PC-3 (cell line): ENCODE data around the gene STRIP2. TPM values are rescaled to one million over a fixed set of nuclear protein-coding genes. Genes with fewer than 3 reads are reported as not detected.
A peak's percentile ranks its signal among the peaks of the same experiment; 100 is the strongest.

ENCODE experiments used
- ATAC-seq: fragments of 200-7000 bp; cut with Tn5 transposase; 2 replicates; pipeline ENCODE4 v1.9.1; 2020; ENCODE audit warnings: mild to moderate bottlenecking, moderate library complexity
- BruUV-seq: library from RNA; stranded (reverse); fragments of 400-500 nt; replicated peaks from 2 replicates; lab custom pipeline; 2021; lab: Mats Ljungman, UMichigan
- CTCF ChIA-PET: fragments of 300-600 bp; sonication (Branson Sonifier 250); formaldehyde crosslinking; loops from one replicate; lab custom pipeline; 2022; ENCODE audit warnings: antibody characterized with exemption; lab: Charles Lee
- POLR2A ChIA-PET: fragments of 300-600 bp; sonication (Branson Sonifier 250); formaldehyde crosslinking; loops from one replicate; lab custom pipeline; 2022; ENCODE audit warnings: antibody characterized with exemption; ENCODE audit not compliant: unreplicated experiment; lab: Charles Lee
- DNase-seq: peaks from one replicate; pipeline ENCODE4 v3.0.0-alpha.2; 2015
- H2AFZ ChIP-seq: fragments of 300-600 bp; sonication (generic); 2 replicates; pipeline ENCODE4 v1.6.0; 2016; ENCODE audit warnings: antibody characterized with exemption, low read length
- H3F3A ChIP-seq: fragments of 300-600 bp; sonication (generic); one replicate; pipeline ENCODE4 v1.6.0; 2017; ENCODE audit warnings: antibody characterized with exemption, low read length, control low read depth, mild to moderate bottlenecking; ENCODE audit not compliant: unreplicated experiment
- H3K27ac ChIP-seq: fragments of 300-600 bp; sonication (generic); 2 replicates; pipeline ENCODE4 v1.5.1; 2016; ENCODE audit warnings: mild to moderate bottlenecking, low read length
- H3K27me3 ChIP-seq: fragments of 300-600 bp; sonication (generic); 2 replicates; pipeline ENCODE4 v1.6.1; 2016; ENCODE audit warnings: low read length, mixed read lengths
- H3K36me3 ChIP-seq: fragments of 300-600 bp; sonication (generic); 2 replicates; pipeline ENCODE4 v1.6.1; 2016; ENCODE audit warnings: low read depth, mixed run types, low read length, mixed read lengths
- H3K4me1 ChIP-seq: fragments of 300-600 bp; sonication (generic); 2 replicates; pipeline ENCODE4 v1.5.1; 2016; ENCODE audit warnings: low read length; ENCODE audit not compliant: insufficient read depth
- H3K4me2 ChIP-seq: fragments of 300-600 bp; sonication (generic); 2 replicates; pipeline ENCODE4 v1.6.0; 2016; ENCODE audit warnings: low read length
- H3K4me3 ChIP-seq: fragments of 300-600 bp; sonication (generic); 2 replicates; pipeline ENCODE4 v1.5.1; 2016; ENCODE audit warnings: mild to moderate bottlenecking, low read length, mixed read lengths
- H3K79me2 ChIP-seq: fragments of 300-600 bp; sonication (generic); 2 replicates; pipeline ENCODE4 v1.6.1; 2017; ENCODE audit warnings: low read length, mixed read lengths
- H3K9ac ChIP-seq: fragments of 300-600 bp; sonication (generic); 2 replicates; pipeline ENCODE4 v1.6.0; 2016; ENCODE audit warnings: mild to moderate bottlenecking, low read length
- H3K9me2 ChIP-seq: fragments of 300-600 bp; sonication (generic); replicated peaks from 2 replicates; pipeline ENCODE4 v1.6.1; 2016; ENCODE audit warnings: mixed run types, low read length, mixed read lengths
- H3K9me3 ChIP-seq: fragments of 300-600 bp; sonication (generic); 2 replicates; pipeline ENCODE4 v1.6.1; 2016; ENCODE audit warnings: low read length, mixed read lengths
- H4K20me1 ChIP-seq: fragments of 300-600 bp; sonication (generic); 2 replicates; pipeline ENCODE4 v1.6.1; 2016; ENCODE audit warnings: low read length, mixed read lengths
- CTCF ChIP-seq: fragments of 300-600 bp; sonication (generic); conservative IDR thresholded peaks from 2 replicates; pipeline ENCODE4 v1.5.1; 2017; ENCODE audit warnings: antibody characterized with exemption, low read depth, mild to moderate bottlenecking, low read length
- EZH2 ChIP-seq: fragments of 300-600 bp; sonication (generic); IDR thresholded peaks from one replicate; pipeline ENCODE4 v1.6.1; 2017; ENCODE audit warnings: antibody characterized with exemption, mild to moderate bottlenecking, low read length; ENCODE audit not compliant: unreplicated experiment
- EZH2phosphoT487 ChIP-seq: fragments of 300-600 bp; sonication (generic); IDR thresholded peaks from 2 replicates; pipeline ENCODE4 v1.6.1; 2018; ENCODE audit warnings: mild to moderate bottlenecking, antibody characterized with exemption, low read length, borderline replicate concordance
- intact Hi-C: fragments of 100-400 bp; cut with micrococcal nuclease; formaldehyde crosslinking; loops from 2 replicates; pipeline ENCODE4 v1.9.0; 2023
- total RNA-seq: library from RNA; depleted of rRNA; stranded (reverse); fragments of >200 nt; gene quantifications from 2 replicates; pipeline ENCODE4 v1.2.3, GENCODE V29; 2014

STRIP2 gene
- total RNA-seq, 1 experiment from 2014 or later: 7.5 TPM

GRCh38 chr7:129482781-129483180, 48.5 kb downstream of the STRIP2 start:
- H3K36me3 ChIP-seq: no peaks in the 10 kb centered on the region; the same call in 1 of the 2 replicates
- BruUV-seq: no TSS peak
- ChIA-PET POLR2A (no interaction called here), CTCF (no interaction called here)
- H4K20me1 ChIP-seq: no peaks in the 10 kb centered on the region
- no peaks in the 10 kb centered on the region for H3K27me3 ChIP-seq
- no peaks in the 10 kb centered on the region for H3F3A ChIP-seq
- no peak overlapping the region for H3K4me3 ChIP-seq
- H3K79me2 ChIP-seq: no peaks in the 10 kb centered on the region
- no peak overlapping the region for H3K9ac ChIP-seq
- no peaks in the 10 kb centered on the region for H3K9me3 ChIP-seq
- H3K9me2 ChIP-seq: no peaks in the 10 kb centered on the region
- H3K27ac ChIP-seq: no peak overlapping the region
- DNase-seq (no peak), ATAC-seq (no peak)
- intact Hi-C loops: no loop called here
- TF ChIP-seq EZH2: no peak
- TF ChIP-seq CTCF: no peak
- no peak for TF ChIP-seq EZH2phosphoT487
- H2AFZ ChIP-seq: no peak overlapping the region
- no peak overlapping the region for H3K4me2 ChIP-seq
- H3K4me1 ChIP-seq: no peaks in the 10 kb centered on the region

- ChIA-PET POLR2A (no interaction called here), CTCF (no interaction called here)
- DNase-seq: peak; percentile 15
- no peaks in the 10 kb centered on the region for H3K79me2 ChIP-seq
- no peak overlapping the region for H3K9ac ChIP-seq
- H3K36me3 ChIP-seq: no peaks in the 10 kb centered on the region
- no peak overlapping the region for H3K4me3 ChIP-seq
- H3K9me2 ChIP-seq: no peaks in the 10 kb centered on the region
- peaks cover 17% of the 10 kb centered on the region for H3K4me1 ChIP-seq
- no peaks in the 10 kb centered on the region for H4K20me1 ChIP-seq
- intact Hi-C loops: no loop called here
- H3K9me3 ChIP-seq: no peaks in the 10 kb centered on the region
- H3K27ac ChIP-seq: no peak overlapping the region
- TF ChIP-seq EZH2phosphoT487: no peak
- no peak for TF ChIP-seq EZH2
- no peak for TF ChIP-seq CTCF
- BruUV-seq: no TSS peak
- no peaks in the 10 kb centered on the region for H3K27me3 ChIP-seq
- no peaks in the 10 kb centered on the region for H3F3A ChIP-seq
- H2AFZ ChIP-seq: no peak overlapping the region
- ATAC-seq: no peak
- H3K4me2 ChIP-seq: no peak overlapping the region
Measured at GRCh38 chr7:129489491-129489890, 55.3 kb downstream of the STRIP2 start.

GRCh38 chr7:129492391-129492790, 58.2 kb downstream of the STRIP2 start:
- BruUV-seq: no TSS peak
- no peak overlapping the region for H3K27ac ChIP-seq
- no peaks in the 10 kb centered on the region for H3K36me3 ChIP-seq
- H3K4me2 ChIP-seq: no peak overlapping the region
- CTCF ChIA-PET: interaction anchor here (0.6 kb wide), 1 partner anchor 149 kb away, joined by 3 read pairs; no protein-coding TSS in a partner anchor
- intact Hi-C loops: loop anchor here (5.0 kb wide), 1 partner anchor 150 kb away; no protein-coding TSS in a partner anchor
- H3K9ac ChIP-seq: no peak overlapping the region
- no peaks in the 10 kb centered on the region for H3K27me3 ChIP-seq
- no peak overlapping the region for H2AFZ ChIP-seq
- H4K20me1 ChIP-seq: no peaks in the 10 kb centered on the region
- peaks cover 17% of the 10 kb centered on the region for H3K4me1 ChIP-seq
- DNase-seq: no peak
- no peaks in the 10 kb centered on the region for H3F3A ChIP-seq
- no peaks in the 10 kb centered on the region for H3K79me2 ChIP-seq
- TF ChIP-seq EZH2 (no peak), CTCF (no peak), EZH2phosphoT487 (no peak)
- no peaks in the 10 kb centered on the region for H3K9me3 ChIP-seq
- no peak for ATAC-seq
- no peaks in the 10 kb centered on the region for H3K9me2 ChIP-seq
- no peak overlapping the region for H3K4me3 ChIP-seq
- POLR2A ChIA-PET: no interaction called here
